ENCODE measurements around the gene NEBL. TPM values are rescaled to one million over a fixed set of nuclear protein-coding genes. Genes with fewer than 3 reads are reported as not detected.

Gene NEBL
- polyA plus RNA-seq, 12 donors: 1.2 to 24.2 (median 2.1) TPM; not detected in 2

DNA sequence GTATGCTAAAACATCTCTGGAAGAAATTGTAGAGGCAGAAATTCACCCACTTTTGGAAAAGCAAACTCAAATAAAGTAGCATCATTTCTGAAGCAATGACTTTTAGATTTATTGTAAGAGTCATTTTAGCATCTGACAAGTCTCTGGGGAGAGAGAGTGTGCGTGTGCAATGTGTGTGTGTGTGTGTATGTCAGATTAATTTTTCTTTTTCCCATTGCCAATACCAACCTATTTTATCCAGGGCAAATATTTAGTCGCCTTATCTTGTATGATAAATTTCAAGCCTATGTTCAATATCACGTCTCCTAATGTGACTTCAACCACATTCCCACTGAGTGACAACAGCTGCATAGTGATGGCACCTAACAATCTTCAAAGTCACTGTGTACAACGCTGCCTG is 101.7 kb downstream of the NEBL start:
- no peak for DNase-seq

DNA sequence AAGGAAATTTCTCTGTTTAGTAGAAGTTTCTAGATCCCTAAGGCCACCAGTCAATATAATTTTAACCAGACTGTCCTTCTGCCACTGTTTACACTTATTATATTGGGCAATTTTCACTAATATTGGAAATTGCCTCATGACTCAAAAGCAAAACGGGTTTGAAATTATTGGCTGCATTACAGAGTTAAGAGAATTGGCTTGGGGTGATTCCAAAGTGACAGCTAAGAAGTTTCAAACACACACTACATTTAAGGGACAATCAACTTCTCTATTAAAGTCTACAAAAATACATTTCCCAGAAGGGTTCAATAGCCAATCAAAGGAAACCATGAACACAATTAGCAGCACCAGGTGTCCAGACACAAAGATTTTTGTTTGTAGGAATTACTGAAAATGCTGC is 111.9 kb downstream of the NEBL start:
- no peak for DNase-seq

DNA sequence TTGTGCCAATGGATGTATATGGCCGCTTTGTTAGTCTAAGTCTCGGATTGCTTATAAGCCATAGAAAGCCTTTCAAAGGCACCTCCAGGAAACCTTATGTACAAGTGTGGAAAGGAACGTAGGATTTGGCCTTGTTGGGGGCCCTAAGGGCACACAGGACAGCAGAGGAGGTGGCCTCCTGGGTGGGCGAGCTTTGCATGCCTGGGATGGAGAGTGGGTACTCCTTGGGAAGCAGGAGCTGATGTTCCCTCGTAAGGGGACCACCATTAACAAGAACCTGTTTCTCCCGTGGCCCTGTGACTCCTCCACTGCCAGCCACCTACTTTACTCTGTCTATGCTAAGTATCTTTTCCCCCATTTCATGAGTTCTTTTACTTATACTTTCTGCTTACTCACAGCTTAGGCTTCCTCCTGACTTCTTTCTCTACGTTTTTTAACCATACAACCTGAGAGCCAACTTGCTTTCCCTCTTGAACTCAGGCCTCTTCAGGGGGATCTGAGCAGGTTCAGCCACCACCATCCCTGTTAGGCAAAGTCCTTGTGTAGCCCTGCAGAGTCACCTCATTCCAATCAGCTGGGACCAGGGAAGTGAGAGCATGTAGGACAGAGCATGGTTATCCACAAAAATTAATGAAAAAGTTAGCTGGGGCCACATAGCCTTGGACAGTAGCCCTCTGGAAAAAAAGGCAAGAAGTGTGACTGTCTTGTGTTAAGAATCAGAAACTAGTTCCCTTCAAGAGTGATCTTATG is 118.9 kb downstream of the NEBL start:
- no peak for DNase-seq

DNA sequence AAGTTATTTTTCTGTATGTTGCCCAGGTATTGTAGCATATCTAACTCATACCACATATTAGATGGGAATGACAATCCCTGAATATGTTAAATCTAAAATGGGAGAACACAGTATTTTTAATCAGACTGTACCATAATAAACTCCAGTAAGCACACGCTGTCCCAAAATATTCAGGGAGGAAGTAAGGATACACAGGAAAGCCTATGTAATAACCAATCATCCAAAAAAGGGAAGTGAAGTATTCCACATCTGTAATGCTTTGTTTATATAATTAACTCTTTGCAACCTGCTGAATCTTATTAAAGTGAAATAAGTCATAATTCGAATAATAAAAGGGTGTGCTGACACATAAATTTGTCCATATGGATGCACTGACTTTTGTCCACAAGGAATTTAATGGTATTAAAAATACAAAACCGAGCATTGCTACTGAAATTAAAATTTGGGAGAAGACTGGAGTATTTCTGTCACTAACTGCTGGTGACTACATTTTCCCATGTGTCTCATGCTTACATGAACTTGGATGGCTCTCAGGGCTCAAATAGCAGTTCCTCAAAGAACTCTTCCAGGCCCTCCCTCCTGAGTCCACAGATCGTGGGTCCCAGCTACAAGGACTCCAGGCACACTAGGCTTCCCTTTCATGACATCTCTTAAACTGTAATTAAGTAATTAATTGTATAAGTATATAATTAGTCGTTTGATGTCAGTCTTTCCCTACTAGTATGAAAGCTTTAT is 120.6 kb downstream of the NEBL start:
- no peak for DNase-seq

DNA sequence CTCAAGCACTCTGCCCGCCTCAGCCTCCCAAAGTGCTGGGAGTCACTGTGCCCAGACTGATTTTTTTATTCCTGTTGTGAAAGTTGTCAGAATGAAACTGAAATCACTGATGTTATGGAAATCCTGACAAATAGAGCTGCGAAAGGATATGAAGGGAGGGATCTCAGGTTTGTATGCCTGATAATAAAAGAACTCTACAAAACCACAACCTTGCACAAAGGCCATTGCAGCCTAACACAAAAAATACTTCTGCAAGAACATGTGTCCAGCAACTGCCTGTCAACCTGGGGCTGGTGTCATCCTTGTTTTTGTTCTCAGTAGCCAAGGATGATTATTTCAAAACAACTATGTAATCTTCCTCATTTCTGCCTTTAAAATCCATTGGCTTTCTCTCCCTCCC is 126.1 kb downstream of the NEBL start:
- no peak for DNase-seq

DNA sequence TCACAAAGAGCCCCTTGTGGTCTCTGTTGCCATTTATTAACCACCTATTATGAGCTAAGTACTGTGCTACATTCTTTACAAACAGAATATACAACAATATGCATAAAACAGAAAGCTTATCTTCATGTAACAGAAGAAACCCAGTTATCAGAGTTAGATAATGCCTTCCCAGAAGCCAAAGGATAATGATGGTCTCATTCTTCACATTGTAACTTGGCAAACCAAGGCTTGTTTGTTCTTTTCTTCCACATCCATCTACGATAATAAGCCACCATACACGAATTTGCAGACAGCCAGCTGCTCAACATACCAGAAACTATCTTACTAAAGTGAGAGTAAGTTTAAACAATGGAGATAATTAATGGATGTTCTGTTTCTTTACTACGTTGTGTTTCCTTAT is 127.6 kb downstream of the NEBL start:
- no peak for DNase-seq

DNA sequence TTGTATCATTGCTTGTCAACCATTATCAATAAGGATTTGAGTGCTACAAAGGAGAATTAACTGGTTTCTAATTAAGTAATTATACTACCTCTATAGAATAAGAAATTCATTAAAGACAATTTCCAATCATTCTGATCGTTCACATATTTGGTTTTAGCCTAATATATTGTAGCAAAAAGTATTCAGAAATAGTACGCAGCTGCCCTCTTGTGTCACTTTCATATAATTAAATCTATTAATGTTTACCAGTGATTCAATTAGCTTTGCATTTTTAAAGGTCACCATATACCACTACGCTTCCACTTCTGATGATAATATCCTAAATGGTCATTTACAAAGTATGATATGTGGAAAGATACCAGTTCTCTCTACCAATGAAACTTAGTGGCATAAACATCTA is 128.3 kb downstream of the NEBL start:
- peak; percentile 62 for DNase-seq

DNA sequence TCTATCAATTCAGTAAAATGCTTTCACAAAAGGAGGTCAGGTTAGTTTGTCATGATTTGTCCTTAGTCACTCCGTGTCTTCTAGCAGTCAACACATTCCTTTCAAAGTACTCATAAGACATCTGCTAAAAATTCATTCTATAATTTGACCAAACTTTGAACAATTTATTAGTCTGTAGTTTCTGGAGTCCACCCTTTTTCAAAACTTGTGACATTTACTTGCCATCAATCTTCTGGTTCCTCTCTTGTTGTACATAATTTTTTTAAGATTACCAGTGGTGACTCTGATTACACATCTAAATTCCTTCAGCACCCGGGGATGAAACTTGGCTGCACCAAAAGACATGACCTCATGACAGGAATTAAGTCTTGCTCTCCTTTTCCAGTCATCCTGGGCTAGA is 130.1 kb downstream of the NEBL start:
- DNase-seq: peak; percentile 60

DNA sequence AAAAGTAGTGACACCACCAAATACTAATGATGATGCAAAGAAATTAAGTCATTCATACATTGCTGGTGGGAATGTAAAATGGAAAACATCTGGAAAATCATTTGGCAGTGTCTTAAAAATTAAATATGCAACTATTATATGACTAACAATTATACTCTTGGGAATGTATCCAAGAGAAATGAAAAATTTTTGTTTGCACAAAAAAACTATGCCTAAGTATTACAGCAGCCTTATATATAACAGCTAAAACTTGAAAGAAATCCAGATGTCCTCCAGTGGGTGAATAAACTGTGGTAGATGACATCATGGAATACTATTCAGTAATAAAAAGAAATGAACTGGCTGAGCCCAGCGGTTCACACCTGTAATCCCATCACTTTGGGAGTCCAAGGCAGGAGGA is 132.0 kb downstream of the NEBL start:
- no peak for DNase-seq

DNA sequence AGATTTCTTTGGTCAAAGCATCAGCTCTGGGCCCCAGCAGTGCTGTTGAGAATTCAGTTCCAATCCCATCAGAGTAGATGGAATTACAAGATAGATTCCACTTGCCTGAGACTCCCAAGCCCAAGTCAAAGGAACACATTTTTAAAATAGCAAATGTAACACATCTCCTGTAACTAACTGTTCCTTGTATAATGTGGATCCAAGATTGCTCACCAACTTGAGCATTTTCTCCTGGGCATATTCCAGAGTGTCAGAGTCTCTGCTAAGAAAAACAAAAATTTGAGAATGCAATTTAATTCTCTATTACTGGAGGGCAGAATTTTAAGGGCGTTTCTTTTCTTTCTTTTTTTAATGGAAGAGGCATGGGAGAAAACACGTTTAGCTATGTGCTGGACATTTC is 136.7 kb downstream of the NEBL start:
- no peak for DNase-seq

DNA sequence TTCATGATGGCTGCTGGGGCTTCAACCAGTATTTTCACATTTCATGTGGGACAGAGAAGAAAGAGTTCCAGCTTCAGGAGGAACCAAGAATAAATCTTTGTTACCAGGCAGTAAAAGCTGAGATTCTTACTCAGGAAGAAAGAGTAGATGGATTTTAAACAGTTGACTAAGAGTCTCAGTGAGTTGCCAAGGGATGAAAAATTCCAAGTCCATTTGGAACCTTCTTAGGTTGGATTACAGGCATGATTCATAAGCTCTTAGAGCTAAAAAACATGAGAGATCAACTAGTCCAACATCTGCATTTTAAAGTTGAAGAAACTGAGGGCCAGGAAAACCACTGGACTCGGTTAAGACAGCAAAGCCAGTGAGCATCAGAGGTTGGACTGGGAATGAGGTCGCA is 148.6 kb downstream of the NEBL start:
- DNase-seq: no peak

DNA sequence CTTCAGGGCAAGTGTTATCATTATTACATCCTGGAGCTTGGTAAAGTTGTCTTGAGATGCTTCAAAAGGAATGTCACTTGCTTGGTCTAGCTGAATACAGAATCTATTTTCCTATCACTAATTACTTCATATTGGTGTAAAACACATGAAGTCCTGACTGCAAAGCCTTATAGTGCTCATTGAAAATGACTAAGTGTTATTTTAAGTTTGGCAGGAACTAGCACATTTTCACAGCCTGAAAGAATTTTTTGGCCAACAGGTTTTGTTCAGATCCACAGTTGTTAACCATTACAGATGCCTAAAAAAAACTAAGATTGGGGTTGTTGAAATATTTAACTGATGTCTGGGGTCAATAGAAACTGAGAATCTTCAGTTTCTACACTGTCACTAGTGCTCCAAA is 149.3 kb downstream of the NEBL start:
- no peak for DNase-seq

DNA sequence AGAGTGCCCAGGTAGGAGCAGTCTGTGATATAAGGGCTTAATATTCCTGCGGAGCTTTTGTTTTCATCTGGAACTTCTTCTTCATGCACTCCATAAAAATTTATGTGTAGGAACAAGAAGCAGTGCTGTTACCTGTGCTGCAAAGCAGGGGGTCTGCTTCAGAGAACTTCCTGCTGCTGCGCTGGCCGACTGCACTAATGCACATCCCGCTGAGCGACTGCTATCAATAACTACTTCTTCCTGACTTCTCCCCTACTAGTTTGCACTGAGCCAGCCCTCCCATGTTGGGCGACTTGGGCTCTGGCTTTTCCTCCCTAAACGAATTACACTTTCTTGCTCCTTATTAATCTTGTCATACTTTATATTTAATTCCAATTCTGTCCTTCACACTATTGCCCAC is 150.3 kb downstream of the NEBL start:
- no peak for DNase-seq

DNA sequence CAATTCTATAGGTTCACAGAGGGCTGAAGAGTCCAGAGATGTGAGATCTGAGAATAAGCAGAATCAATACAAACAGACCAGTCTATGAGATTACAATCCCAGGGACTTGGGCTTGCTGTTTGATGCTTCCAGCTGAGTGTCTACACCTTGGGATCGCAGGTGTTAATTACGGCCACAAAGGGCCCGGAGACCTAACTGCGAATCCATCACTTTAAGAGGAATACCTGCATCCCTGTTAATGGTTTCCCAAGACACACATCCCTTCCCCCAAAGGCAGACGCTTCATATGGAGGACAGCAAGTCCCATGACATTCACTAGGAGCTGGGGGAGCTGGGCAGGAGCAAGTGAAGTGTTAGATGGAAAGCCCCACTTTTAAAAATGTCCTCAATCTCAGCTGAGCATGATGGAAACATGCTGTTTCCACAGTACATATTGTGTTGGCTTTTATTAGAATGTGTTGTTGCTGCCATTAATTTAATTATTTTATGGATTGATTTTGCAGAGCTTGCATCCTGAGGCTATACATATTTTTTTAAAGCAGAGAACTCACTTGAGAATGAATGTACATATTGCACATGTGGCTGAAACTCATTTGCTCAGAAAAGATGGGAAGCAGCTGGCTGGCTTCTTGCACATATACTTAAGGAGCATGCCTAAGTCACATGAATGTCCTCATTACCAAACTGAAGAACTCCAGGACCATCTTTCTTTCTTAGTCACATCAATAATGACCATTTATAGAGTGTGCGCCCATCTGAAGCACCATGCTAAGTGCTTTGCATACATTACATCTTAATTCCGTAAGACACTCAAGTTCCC is 151.3 kb downstream of the NEBL start:
- DNase-seq: no peak

DNA sequence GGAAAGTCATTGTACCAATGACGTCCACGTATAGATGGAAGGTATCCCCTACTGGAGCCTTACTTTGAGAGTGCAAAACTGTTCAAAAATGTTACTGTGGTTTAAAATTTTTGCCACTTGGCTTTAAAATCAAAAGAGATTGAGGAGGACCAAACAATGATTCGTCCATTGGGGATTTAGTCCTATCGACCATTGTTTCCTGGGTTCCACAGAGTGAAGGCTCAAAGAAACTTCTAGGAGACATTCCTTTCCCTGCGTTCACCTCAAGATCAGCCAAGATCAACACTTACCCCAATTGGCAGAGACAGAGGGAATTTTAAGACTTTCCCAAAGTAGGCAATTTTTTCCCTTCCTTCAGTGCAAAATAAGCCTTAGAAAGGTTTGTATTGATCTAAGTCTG is 152.3 kb downstream of the NEBL start:
- no peak for DNase-seq

DNA sequence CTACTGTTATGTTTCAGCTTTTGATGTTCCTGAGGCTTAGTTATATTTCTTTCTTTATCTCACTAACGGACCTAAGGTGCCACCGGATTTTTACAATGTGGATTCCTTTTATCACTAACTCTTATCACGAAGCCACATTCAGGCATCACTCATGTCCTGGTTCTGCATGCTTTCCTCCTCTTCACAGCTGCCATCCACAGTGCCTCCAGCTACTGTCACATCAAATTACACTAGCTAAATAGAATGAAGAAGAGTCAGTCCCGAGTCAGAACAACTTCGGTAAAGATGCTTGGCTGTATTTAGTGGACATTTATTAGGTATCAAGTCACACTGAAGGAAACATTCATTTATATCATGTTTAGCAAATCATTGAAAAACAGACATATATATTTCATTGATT is 153.2 kb downstream of the NEBL start:
- DNase-seq: no peak

DNA sequence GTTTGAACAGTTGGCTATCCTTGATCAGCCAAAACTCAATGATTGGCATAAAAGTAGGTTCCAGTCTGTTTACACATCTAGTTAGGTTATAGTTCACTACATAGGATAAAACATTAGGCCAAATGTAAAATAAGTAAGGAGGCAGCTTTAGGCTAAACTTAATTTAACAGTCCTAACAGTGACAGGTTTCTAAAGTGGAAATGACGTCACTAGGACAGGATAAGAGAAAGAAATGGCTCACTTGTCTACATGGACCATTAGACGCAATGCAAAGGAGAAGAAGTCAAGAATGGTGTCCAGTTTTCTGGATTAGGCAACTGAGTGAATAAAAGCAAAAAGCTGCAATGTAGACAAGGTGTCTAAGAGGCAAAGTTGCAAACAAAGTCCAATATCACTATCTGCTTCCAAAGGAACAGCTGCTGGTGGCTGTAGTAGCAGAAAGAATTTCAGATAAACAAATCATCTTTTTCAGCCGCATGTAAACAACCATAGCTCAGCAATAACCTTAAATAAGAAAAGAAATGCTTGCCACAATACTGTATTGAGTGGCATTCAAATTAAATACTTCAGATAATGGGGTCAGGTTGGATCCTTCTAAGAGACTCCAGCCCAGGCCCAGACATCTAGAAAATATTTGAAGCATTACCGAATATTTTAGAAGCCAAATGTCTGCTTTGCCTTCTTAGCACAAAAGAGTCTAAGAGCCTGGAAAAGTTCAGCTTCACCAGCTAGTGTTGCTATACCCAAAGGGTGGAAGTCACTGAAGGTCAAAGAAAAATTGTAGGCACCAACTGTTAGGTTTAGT is 154.2 kb downstream of the NEBL start:
- no peak for DNase-seq

DNA sequence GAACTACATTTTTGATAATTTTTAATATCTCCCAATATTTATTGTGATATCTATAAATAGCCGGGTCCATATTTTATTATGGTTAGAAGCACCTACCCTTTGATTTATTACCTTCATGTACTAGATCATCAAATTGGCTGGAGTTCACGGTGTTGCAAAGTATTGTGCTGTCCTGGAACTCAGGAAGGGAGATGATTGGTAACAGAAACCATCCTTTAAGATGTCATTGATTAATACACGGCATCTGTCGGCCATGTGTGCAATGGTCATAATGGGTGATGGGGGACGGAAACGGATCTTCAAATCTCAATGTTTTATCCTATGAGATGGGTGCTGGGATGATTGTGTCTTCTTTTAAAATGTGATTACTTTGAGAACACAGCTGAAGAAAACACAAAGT is 157.0 kb downstream of the NEBL start:
- no peak for DNase-seq

DNA sequence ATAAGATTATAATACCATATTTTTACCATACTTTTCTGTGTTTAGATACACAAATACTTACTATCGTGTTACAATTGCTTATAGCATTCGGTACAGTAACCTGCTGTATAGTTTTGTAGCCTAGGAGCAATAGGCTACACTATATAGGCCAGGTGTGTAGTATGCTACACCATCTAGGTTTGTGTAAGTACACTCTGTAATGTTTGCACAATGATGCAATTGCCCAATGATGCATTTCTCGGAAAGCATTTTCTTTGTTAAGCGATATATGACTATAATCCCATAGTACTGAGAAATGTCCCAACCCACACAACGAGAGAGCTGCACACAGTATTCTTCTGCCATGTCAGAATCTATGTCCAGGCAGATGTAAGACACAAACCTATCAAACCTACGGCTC is 160.0 kb downstream of the NEBL start:
- DNase-seq: no peak
